Measurements from ENCODE around the gene UNC45A.

- no peak for TF ChIP-seq CTCF (IDR thresholded peaks at IDR 0.05)
- TF ChIP-seq POLR2A (IDR thresholded peaks at IDR 0.05), result no peak
Measured at GRCh38 chr15:90948506-90948905, 13.4 kb downstream of the UNC45A start.
